ENCODE results near the gene OCA2.
"Not testable (repeated sequence)": the region's sequence is repeated elsewhere in the genome, so short reads cannot be mapped to it uniquely, and the experiment has no call there.

The OCA2 gene

DNA sequence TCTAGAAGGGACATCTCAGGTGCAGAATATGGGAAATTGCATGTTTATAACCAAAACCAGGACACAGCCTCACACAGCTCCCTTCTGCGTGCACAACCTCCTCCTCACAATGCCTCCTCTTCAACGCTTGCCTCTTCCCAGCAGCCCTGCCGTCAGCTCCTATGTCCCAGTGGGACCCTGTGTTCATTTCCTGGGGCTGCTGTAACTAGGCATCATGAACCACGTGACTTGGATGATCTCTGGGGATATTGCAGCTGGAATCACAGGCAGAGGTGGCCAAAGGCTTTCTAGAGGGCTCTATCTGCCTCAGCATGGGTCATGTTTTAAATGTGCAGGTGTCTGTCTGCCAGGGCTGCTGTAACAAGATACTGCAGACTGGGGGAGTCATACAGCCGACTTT is 375.3 kb downstream of the OCA2 start:
- peaks cover 6% of the 10 kb centered on the region; the same call in 1 of the 2 replicates for H3K9me3 ChIP-seq (ENCODE audit: insufficient read depth, low read depth, low read length)
- H3K36me3 ChIP-seq (ENCODE audit: insufficient read depth, low read length), result no peaks in the 10 kb centered on the region
- no peaks in the 10 kb centered on the region for H4K20me1 ChIP-seq (ENCODE audit: insufficient read depth, low read length, poor library complexity, severe bottlenecking)
- no peak for TF ChIP-seq EZH2phosphoT487 (IDR thresholded peaks at IDR 0.05; ENCODE audit: borderline replicate concordance)
- TF ChIP-seq, protein P1, sequence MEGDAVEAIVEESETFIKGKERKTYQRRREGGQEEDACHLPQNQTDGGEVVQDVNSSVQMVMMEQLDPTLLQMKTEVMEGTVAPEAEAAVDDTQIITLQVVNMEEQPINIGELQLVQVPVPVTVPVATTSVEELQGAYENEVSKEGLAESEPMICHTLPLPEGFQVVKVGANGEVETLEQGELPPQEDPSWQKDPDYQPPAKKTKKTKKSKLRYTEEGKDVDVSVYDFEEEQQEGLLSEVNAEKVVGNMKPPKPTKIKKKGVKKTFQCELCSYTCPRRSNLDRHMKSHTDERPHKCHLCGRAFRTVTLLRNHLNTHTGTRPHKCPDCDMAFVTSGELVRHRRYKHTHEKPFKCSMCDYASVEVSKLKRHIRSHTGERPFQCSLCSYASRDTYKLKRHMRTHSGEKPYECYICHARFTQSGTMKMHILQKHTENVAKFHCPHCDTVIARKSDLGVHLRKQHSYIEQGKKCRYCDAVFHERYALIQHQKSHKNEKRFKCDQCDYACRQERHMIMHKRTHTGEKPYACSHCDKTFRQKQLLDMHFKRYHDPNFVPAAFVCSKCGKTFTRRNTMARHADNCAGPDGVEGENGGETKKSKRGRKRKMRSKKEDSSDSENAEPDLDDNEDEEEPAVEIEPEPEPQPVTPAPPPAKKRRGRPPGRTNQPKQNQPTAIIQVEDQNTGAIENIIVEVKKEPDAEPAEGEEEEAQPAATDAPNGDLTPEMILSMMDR (conservative IDR thresholded peaks at IDR 0.05; ENCODE audit: low read length), result no peak
- no peak overlapping the region for H3K4me3 ChIP-seq (ENCODE audit: low read length, poor library complexity, severe bottlenecking)
- no peaks in the 10 kb centered on the region for H3F3A ChIP-seq (ENCODE audit: low read depth)
- no peaks in the 10 kb centered on the region for H3K4me1 ChIP-seq (ENCODE audit: insufficient read depth, low read length, poor library complexity, severe bottlenecking)
- H3K79me2 ChIP-seq (ENCODE audit: insufficient read depth, low read length), result no peaks in the 10 kb centered on the region
- H3K9me2 ChIP-seq (replicated peaks; ENCODE audit: low read depth, low read length), result no peaks in the 10 kb centered on the region
- H2AFZ ChIP-seq (ENCODE audit: low read length), result no peak overlapping the region
- H3K27me3 ChIP-seq (ENCODE audit: insufficient read depth, low read length, poor library complexity, severe bottlenecking), result no peaks in the 10 kb centered on the region
- H3K9ac ChIP-seq (ENCODE audit: low read depth, low read length, poor library complexity, severe bottlenecking), result no peak overlapping the region
- no peak overlapping the region for H3K4me2 ChIP-seq (ENCODE audit: low read depth, low read length, poor library complexity, severe bottlenecking)

GRCh38 chr15:27722102-27722501 is 377.0 kb downstream of the OCA2 start:
- Histone ChIP-seq H3K4me1 (ENCODE audit: insufficient read depth, low read length, poor library complexity, severe bottlenecking) (no peaks in the 10 kb centered on the region), H3K9me3 (ENCODE audit: insufficient read depth, low read depth, low read length) (peaks cover 9% of the 10 kb centered on the region; the same call in 1 of the 2 replicates), H3K79me2 (ENCODE audit: insufficient read depth, low read length) (no peaks in the 10 kb centered on the region), H3K27me3 (ENCODE audit: insufficient read depth, low read length, poor library complexity, severe bottlenecking) (no peaks in the 10 kb centered on the region), H3K9me2 (replicated peaks; ENCODE audit: low read depth, low read length) (no peaks in the 10 kb centered on the region), H3K36me3 (ENCODE audit: insufficient read depth, low read length) (no peaks in the 10 kb centered on the region), H3K9ac (ENCODE audit: low read depth, low read length, poor library complexity, severe bottlenecking) (no peak overlapping the region), H4K20me1 (ENCODE audit: insufficient read depth, low read length, poor library complexity, severe bottlenecking) (no peaks in the 10 kb centered on the region), H2AFZ (ENCODE audit: low read length) (no peak overlapping the region), H3F3A (ENCODE audit: low read depth) (no peaks in the 10 kb centered on the region), H3K4me2 (ENCODE audit: low read depth, low read length, poor library complexity, severe bottlenecking) (no peak overlapping the region), H3K4me3 (ENCODE audit: low read length, poor library complexity, severe bottlenecking) (no peak overlapping the region)
- no peak for TF ChIP-seq EZH2phosphoT487 (IDR thresholded peaks at IDR 0.05; ENCODE audit: borderline replicate concordance)
- TF ChIP-seq, protein P1 (conservative IDR thresholded peaks at IDR 0.05; ENCODE audit: low read length), result no peak

DNA sequence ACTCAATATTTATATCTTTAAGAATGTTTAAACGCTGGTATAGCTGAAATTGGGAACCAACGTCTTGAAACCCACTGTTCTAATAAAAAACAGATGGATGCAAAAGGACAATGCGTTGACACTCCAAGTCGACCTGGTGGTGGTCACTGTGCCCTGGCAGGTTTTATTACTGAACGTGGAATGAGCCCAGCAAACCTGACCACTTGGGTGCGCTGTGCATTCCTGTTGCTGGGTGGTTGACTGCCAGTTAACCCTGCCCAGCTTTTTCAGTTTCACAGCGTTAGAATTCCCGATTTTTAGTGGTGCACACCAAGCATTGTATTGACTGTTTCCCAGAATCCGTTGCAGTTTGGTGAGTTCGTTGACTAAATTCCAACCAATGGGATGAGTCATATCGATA is 384.4 kb downstream of the OCA2 start:
- Histone ChIP-seq H3K9me2 (replicated peaks; ENCODE audit: low read depth, low read length) (no peaks in the 10 kb centered on the region), H3K4me2 (ENCODE audit: low read depth, low read length, poor library complexity, severe bottlenecking) (no peak overlapping the region), H4K20me1 (ENCODE audit: insufficient read depth, low read length, poor library complexity, severe bottlenecking) (no peaks in the 10 kb centered on the region), H3K4me1 (ENCODE audit: insufficient read depth, low read length, poor library complexity, severe bottlenecking) (no peaks in the 10 kb centered on the region), H3K36me3 (ENCODE audit: insufficient read depth, low read length) (no peaks in the 10 kb centered on the region), H3K9me3 (ENCODE audit: insufficient read depth, low read depth, low read length) (peaks cover 7% of the 10 kb centered on the region), H2AFZ (ENCODE audit: low read length) (no peak overlapping the region), H3K27me3 (ENCODE audit: insufficient read depth, low read length, poor library complexity, severe bottlenecking) (no peaks in the 10 kb centered on the region), H3K4me3 (ENCODE audit: low read length, poor library complexity, severe bottlenecking) (no peak overlapping the region), H3K9ac (ENCODE audit: low read depth, low read length, poor library complexity, severe bottlenecking) (no peak overlapping the region), H3F3A (ENCODE audit: low read depth) (no peaks in the 10 kb centered on the region), H3K79me2 (ENCODE audit: insufficient read depth, low read length) (no peaks in the 10 kb centered on the region)
- TF ChIP-seq EZH2phosphoT487 (IDR thresholded peaks at IDR 0.05; ENCODE audit: borderline replicate concordance), result no peak
- TF ChIP-seq, protein P1 (conservative IDR thresholded peaks at IDR 0.05; ENCODE audit: low read length), result no peak

DNA sequence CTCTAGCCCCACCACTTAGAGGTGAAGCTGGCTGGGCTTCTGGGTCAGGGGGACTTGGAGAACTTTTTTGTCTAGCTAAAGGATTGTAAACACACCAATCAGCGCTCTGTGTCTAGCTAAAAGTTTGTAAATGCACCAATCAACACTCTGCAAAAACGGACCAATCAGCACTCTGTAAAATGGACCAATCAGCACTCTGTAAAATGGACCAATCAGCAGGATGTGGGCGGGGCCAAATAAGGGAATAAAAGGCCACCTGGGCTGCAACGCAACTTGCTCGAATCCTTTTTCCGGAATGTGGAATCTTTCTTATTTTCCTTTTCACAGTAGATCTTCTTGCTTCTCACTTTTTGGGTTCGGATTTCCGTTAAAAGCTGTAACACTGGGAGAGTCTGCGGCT is 385.3 kb downstream of the OCA2 start:
- H2AFZ ChIP-seq (ENCODE audit: low read length); H3K4me3 ChIP-seq (ENCODE audit: low read length, poor library complexity, severe bottlenecking); H3K9me2 ChIP-seq (replicated peaks; ENCODE audit: low read depth, low read length); H3K36me3 ChIP-seq (ENCODE audit: insufficient read depth, low read length); H3K27me3 ChIP-seq (ENCODE audit: insufficient read depth, low read length, poor library complexity, severe bottlenecking); H3K9me3 ChIP-seq (ENCODE audit: insufficient read depth, low read depth, low read length); H3K4me1 ChIP-seq (ENCODE audit: insufficient read depth, low read length, poor library complexity, severe bottlenecking); H4K20me1 ChIP-seq (ENCODE audit: insufficient read depth, low read length, poor library complexity, severe bottlenecking); H3F3A ChIP-seq (ENCODE audit: low read depth); H3K79me2 ChIP-seq (ENCODE audit: insufficient read depth, low read length); H3K4me2 ChIP-seq (ENCODE audit: low read depth, low read length, poor library complexity, severe bottlenecking); H3K9ac ChIP-seq (ENCODE audit: low read depth, low read length, poor library complexity, severe bottlenecking): not testable (repeated sequence)

All from Loucy (cell line).